Psoas muscle (tissue), 8 donors: ENCODE results near the gene EEF1AKMT4. TPM values are rescaled to one million over a fixed set of nuclear protein-coding genes. Genes with fewer than 3 reads are reported as not detected.

ENCODE experiments used
- ATAC-seq, 4 donors: fragments of 200-7000 bp; cut with Tn5 transposase; one replicate each; pipeline ENCODE4 v1.9.1; 2020; ENCODE audit warnings: moderate library complexity in 3 of 4, mild to moderate bottlenecking in 2 of 4
- DNase-seq, 2 donors: peaks; one replicate each; pipeline ENCODE4 v3.0.0-alpha.2; 2020
- H3K27ac ChIP-seq: fragments of 200-600 bp; one replicate; pipeline ENCODE4 v1.8.0; 2022
- H3K27me3 ChIP-seq, 3 donors: fragments of 200-600 bp in 1 of 3; one replicate each; pipeline versions ENCODE4 v1.6.1 to v1.8.0; 2013 to 2022; ENCODE audit warnings: low read length in 2 of 3, mild to moderate bottlenecking in 2 of 3, moderate library complexity in 1 of 3; ENCODE audit not compliant: insufficient read depth in 3 of 3
- H3K36me3 ChIP-seq, 2 donors: fragments of 200-600 bp in 1 of 2; one replicate each; pipeline versions ENCODE4 v1.6.1 to v1.8.0; 2013 to 2022; ENCODE audit warnings: low read depth in 1 of 2, mild to moderate bottlenecking in 1 of 2, moderate library complexity in 1 of 2; ENCODE audit not compliant: insufficient read depth in 1 of 2
- H3K4me1 ChIP-seq: fragments of 200-600 bp; one replicate; pipeline ENCODE4 v1.8.0; 2022
- H3K4me3 ChIP-seq: fragments of 200-600 bp; one replicate; pipeline ENCODE4 v1.8.0; 2022; ENCODE audit warnings: mild to moderate bottlenecking
- H3K9me3 ChIP-seq: fragments of 200-600 bp; one replicate; pipeline ENCODE4 v1.8.0; 2022
- WGBS, 3 donors: extraction: QIAGEN DNeasy Blood & Tissue Kit; methylation state at CpG; one replicate each; pipeline versions ENCODE4 v1.1.6 to v1.1.7; 2013; 5-methylcytosine and 5-hydroxymethylcytosine counted together
- intact Hi-C, 2 donors: fragments of 100-400 bp; cut with DNase I; formaldehyde crosslinking; loops; one replicate each; pipeline versions ENCODE4 v1.11.0 to v1.14.2; 2022
- polyA plus RNA-seq, 3 donors: library from polyadenylated mRNA; stranded (reverse); fragments of 200-250 nt; gene quantifications; one replicate each; pipeline ENCODE4 v1.2.3, GENCODE V29; 2013
- total RNA-seq, 4 donors: library from RNA; stranded (reverse); fragmentation: NEBNext Ultra II Directional in 2 of 4; extraction: Animal tissue kit (Norgen Biotek cat#: 25700) in 2 of 4; gene quantifications; one replicate each; pipeline versions ENCODE4 v1.2.1 to v1.2.4, GENCODE V29; 2021 to 2023
- TF ChIP-seq, protein P1 (sequence below): fragments of 200-600 bp; IDR thresholded peaks from one replicate; pipeline ENCODE4 v1.8.0; 2022; ENCODE audit warnings: antibody characterized with exemption
- donor health status: healthy with polysubstance abuse.
- donor health status: DM: no; HTN: no; CAD: no; lungs with moderate emphysema.
- donor health status: Bipolar disorder and iron deficiency.
- donor health status: healthy.
- donor health status: DM: yes; HTN: yes; CAD: no.
- donor health status: DM: no; HTN: no; CAD: no.
- donor health status: DM: no; HTN: no; CAD: no.
- donor health status: DM: yes; HTN: yes; CAD: no.

EEF1AKMT4 gene
- total and polyA plus RNA-seq, 7 donors, result 1.8 to 25.5 (median 8.2) TPM

DNA sequence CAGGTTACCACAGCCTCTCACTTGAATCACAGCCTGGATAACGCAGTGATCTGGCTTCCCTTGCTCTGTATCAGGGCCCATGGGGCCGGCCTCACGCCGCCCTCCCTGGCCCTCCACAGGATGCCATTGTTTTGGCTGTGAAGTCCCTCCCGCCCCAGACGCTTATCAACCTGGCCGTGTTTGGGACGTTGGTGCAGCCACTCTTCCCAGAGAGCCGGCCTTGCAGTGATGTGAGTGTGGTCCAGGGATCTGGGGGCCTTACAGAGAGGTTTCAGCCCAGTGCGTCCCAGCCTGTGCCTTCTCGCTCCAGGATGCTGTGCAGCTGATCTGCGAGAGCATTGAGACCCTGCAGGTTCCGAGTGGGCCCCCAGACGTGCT is 13.4 kb upstream of the EEF1AKMT4 start:
- Histone ChIP-seq H3K4me3 (no peak overlapping the region), H3K36me3 (no peaks in the 10 kb centered on the region), H3K9me3 (no peaks in the 10 kb centered on the region), H3K27ac (no peak overlapping the region), H3K27me3 (peaks cover 0 to 22% (median 11%) of the 10 kb centered on the region in 3 donors), H3K4me1 (no peaks in the 10 kb centered on the region)
- 45 to 53% (median 52%) methylated on average over 14 of the region's 14 CpGs for WGBS, 3 donors
- ATAC-seq (no peak), DNase-seq (no peak)
- intact Hi-C loops, result no loop called here
- TF ChIP-seq, protein P1, sequence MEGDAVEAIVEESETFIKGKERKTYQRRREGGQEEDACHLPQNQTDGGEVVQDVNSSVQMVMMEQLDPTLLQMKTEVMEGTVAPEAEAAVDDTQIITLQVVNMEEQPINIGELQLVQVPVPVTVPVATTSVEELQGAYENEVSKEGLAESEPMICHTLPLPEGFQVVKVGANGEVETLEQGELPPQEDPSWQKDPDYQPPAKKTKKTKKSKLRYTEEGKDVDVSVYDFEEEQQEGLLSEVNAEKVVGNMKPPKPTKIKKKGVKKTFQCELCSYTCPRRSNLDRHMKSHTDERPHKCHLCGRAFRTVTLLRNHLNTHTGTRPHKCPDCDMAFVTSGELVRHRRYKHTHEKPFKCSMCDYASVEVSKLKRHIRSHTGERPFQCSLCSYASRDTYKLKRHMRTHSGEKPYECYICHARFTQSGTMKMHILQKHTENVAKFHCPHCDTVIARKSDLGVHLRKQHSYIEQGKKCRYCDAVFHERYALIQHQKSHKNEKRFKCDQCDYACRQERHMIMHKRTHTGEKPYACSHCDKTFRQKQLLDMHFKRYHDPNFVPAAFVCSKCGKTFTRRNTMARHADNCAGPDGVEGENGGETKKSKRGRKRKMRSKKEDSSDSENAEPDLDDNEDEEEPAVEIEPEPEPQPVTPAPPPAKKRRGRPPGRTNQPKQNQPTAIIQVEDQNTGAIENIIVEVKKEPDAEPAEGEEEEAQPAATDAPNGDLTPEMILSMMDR, result no peak

DNA sequence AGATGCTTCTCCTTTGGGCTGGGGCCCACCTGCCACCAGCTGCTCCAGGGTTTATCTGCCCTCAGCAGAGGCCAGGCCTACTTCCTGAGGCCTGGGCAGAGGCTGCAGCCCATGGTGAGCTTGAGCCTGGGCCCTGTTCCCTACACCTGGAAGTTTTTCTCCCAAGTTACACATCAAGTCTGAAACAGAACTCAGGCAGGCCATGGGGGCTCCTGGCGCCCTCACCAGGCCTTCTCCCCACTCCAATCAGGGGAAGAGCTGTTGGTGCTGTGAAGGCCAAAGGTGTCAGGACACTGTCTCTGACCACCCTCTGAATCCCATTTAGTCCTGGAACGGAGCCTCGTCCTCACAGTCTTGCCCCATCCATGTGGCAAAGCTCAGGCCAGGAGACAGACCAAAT is 12.8 kb upstream of the EEF1AKMT4 start:
- DNase-seq (no peak), ATAC-seq (no peak)
- peaks cover 0 to 16% (median 8%) of the 10 kb centered on the region in 3 donors for H3K27me3 ChIP-seq
- intact Hi-C loops, result no loop called here
- WGBS, 3 donors, result 70 to 89% (median 75%) methylated on average over 3 of the region's 3 CpGs
- no peak overlapping the region for H3K4me3 ChIP-seq
- no peaks in the 10 kb centered on the region for H3K36me3 ChIP-seq
- no peaks in the 10 kb centered on the region for H3K9me3 ChIP-seq
- no peaks in the 10 kb centered on the region for H3K4me1 ChIP-seq
- TF ChIP-seq, protein P1, result no peak
- no peak overlapping the region for H3K27ac ChIP-seq

DNA sequence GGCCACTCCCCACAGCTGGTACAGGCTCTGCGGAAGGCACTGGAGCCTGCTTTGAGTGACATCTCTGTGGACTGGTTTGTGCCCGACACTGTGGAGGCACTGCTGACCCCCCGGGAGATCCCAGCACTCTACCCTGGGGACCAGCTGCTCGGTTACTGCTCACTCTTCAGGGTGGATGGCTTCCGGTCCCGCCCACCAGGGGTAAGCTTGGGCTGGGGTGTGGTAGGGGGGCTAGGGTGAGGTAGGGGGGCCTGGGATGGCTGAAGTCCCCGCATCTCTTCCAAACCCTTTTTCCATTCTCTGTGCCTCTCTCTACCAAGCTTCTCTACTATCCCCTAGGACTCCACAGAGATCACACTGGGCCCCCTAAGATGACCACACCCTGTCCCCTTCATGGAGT is 12.3 kb upstream of the EEF1AKMT4 start:
- H3K9me3 ChIP-seq, result no peaks in the 10 kb centered on the region
- no peak overlapping the region for H3K27ac ChIP-seq
- no peaks in the 10 kb centered on the region for H3K4me1 ChIP-seq
- TF ChIP-seq, protein P1, result no peak
- peaks cover 1 to 4% of the 10 kb centered on the region in 2 donors for H3K36me3 ChIP-seq
- no peak for ATAC-seq
- DNase-seq, result no peak
- no peak overlapping the region for H3K4me3 ChIP-seq
- WGBS, 3 donors, result 58 to 81% (median 69%) methylated on average over 5 to 7 of the region's 7 CpGs
- peaks cover 0 to 10% (median 8%) of the 10 kb centered on the region in 3 donors for H3K27me3 ChIP-seq
- intact Hi-C loops, result no loop called here

DNA sequence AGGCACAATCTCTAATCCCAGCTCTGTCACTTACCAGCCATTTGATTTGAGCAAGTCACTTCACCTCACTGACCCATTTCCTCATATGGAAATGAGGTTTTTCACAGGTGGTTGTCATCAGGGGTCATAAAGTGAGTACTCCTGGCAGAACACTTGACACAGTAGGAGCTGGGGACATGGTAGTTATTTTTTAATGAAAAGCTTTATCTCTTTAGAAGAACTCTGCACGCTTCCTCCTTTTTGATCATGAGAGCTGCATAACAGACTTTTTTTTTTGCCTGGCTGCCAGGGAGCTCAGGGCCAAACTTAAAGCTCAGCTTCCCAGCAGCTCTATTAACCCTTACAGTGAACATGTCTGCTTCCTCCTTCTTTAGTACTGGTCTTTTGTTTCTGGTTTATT is 11.7 kb upstream of the EEF1AKMT4 start:
- no peaks in the 10 kb centered on the region for H3K4me1 ChIP-seq
- TF ChIP-seq, protein P1, result no peak
- ATAC-seq (no peak), DNase-seq (no peak)
- no peak overlapping the region for H3K27ac ChIP-seq
- H3K36me3 ChIP-seq, result peaks cover 4 to 10% of the 10 kb centered on the region in 2 donors
- H3K9me3 ChIP-seq, result no peaks in the 10 kb centered on the region
- peaks cover 0 to 8% (median 3%) of the 10 kb centered on the region in 3 donors for H3K27me3 ChIP-seq
- 19 to 27% (median 25%) methylated on average over 1 of the region's 1 CpG for WGBS, 3 donors
- H3K4me3 ChIP-seq, result no peak overlapping the region
- intact Hi-C loops, result no loop called here

DNA sequence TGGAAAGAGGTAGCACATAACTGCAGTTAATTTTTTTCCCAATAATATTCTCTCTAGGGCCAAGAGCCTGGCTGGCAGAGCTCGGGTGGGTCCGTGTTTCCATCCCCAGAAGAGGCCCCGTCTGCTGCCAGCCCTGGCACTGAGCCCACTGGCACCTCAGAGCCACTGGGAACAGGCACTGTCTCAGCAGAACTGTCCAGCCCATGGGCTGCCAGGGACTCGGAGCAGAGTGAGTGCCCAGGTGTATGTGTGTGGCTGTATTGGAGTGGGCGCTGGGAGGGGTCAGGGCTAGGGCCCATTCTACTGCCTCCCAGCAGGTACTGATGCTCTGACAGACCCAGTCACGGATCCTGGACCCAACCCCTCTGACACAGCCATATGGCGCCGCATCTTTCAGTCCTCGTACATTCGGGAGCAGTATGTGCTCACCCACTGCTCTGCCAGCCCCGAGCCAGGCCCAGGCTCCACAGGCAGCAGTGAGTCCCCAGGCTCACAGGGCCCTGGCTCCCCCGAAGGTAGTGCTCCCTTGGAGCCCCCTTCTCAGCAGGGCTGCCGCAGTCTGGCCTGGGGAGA is 11.1 kb upstream of the EEF1AKMT4 start:
- Histone ChIP-seq H3K36me3 (peaks cover 4 to 15% of the 10 kb centered on the region in 2 donors), H3K4me3 (no peak overlapping the region), H3K27ac (no peak overlapping the region), H3K9me3 (no peaks in the 10 kb centered on the region), H3K4me1 (no peaks in the 10 kb centered on the region), H3K27me3 (peaks cover 0 to 4% (median 3%) of the 10 kb centered on the region in 3 donors)
- ATAC-seq (no peak), DNase-seq (no peak)
- TF ChIP-seq, protein P1, result no peak
- intact Hi-C loops, result no loop called here
- WGBS, 3 donors, result 58 to 68% (median 61%) methylated on average over 13 of the region's 13 CpGs
